Measurements from ENCODE around the gene AUTS2. TPM values are rescaled to one million over a fixed set of nuclear protein-coding genes. Genes with fewer than 3 reads are reported as not detected.

The AUTS2 gene
- polyA plus RNA-seq, 3 donors = 0.08 to 0.35 TPM; not detected in 1

GRCh38 chr7:69953136-69954067 is 355.1 kb downstream of the AUTS2 start:
- Histone ChIP-seq H3K36me3 (replicated peaks in 1 of 2; ENCODE audit: control insufficient read depth in 1 of 2, insufficient read depth in 2 of 2, low read length in 2 of 2) (no peaks in the 10 kb centered on the region), H3K79me2 (ENCODE audit: insufficient read depth, low read length) (no peaks in the 10 kb centered on the region), H3K27ac (ENCODE audit: low read depth in 1 of 2, low read length in 2 of 2) (no peak overlapping the region), H2AFZ (ENCODE audit: insufficient read depth, low read depth, low read length, poor library complexity, severe bottlenecking) (no peak overlapping the region), H3K4me2 (replicated peaks; ENCODE audit: extremely low read depth, low read length, poor library complexity, severe bottlenecking) (no peak overlapping the region), H3K27me3 (ENCODE audit: control insufficient read depth in 2 of 2, insufficient read depth in 2 of 2, low read length in 2 of 2) (no peaks in the 10 kb centered on the region), H3K9me3 (replicated peaks in 1 of 2; ENCODE audit: control insufficient read depth in 1 of 2, insufficient read depth in 1 of 2, low read length in 2 of 2) (no peaks in the 10 kb centered on the region), H3K4me1 (ENCODE audit: control insufficient read depth in 1 of 2, insufficient read depth in 2 of 2, low read length in 2 of 2) (no peaks in the 10 kb centered on the region), H3K9ac (ENCODE audit: insufficient read depth, low read length, poor library complexity, severe bottlenecking) (no peak overlapping the region), H3K4me3 (replicated peaks in 1 of 3; ENCODE audit: low read depth in 2 of 3, low read length in 3 of 3) (no peak overlapping the region), H4K20me1 (ENCODE audit: insufficient read depth, low read length) (no peaks in the 10 kb centered on the region)
- DNase-seq = no peak
- WGBS (ENCODE audit: insufficient coverage) = 0% methylated on average over 1 of the region's 6 CpGs
- H3K9me3 Mint-ChIP-seq = peaks cover 0 to 2% (median 0%) of the 10 kb centered on the region in 7 donors
- no peak for TF ChIP-seq CTCF (IDR thresholded peaks at IDR 0.05)
- H3K4me1 Mint-ChIP-seq = peaks cover 4% of the 10 kb centered on the region
- no peaks in the 10 kb centered on the region for H3K27me3 Mint-ChIP-seq (ENCODE audit: low read depth in 3 of 3)
- no peaks in the 10 kb centered on the region for H3K36me3 Mint-ChIP-seq
- no peak overlapping the region for H3K4me3 Mint-ChIP-seq
- peak overlapping the region in 1 of 7 donors; percentile 50 for H3K27ac Mint-ChIP-seq
- intact Hi-C loops (cut with micrococcal nuclease) = no loop called here

- 96% methylated on average over 3 of the region's 6 CpGs for WGBS (ENCODE audit: insufficient coverage)
- no peak overlapping the region for H3K27ac Mint-ChIP-seq
- peaks cover 4% of the 10 kb centered on the region for H3K4me1 Mint-ChIP-seq
Measured at GRCh38 chr7:69956541-69956940, 358.3 kb downstream of the AUTS2 start.

More at GRCh38 chr7:69956541-69956940, 358.3 kb downstream of the AUTS2 start:
- no peak overlapping the region for H3K27ac ChIP-seq (ENCODE audit: low read depth in 1 of 2, low read length in 2 of 2)
- no peak overlapping the region for H3K4me3 ChIP-seq (replicated peaks in 1 of 3; ENCODE audit: low read depth in 2 of 3, low read length in 3 of 3)
- no peak for TF ChIP-seq CTCF (IDR thresholded peaks at IDR 0.05)
- H3K4me2 ChIP-seq (replicated peaks; ENCODE audit: extremely low read depth, low read length, poor library complexity, severe bottlenecking) = no peak overlapping the region
- no peak overlapping the region for H2AFZ ChIP-seq (ENCODE audit: insufficient read depth, low read depth, low read length, poor library complexity, severe bottlenecking)
- Mint-ChIP-seq H3K27me3 (ENCODE audit: low read depth in 3 of 3) (no peaks in the 10 kb centered on the region), H3K36me3 (no peaks in the 10 kb centered on the region), H3K9me3 (no peaks in the 10 kb centered on the region), H3K4me3 (no peak overlapping the region)
- H4K20me1 ChIP-seq (ENCODE audit: insufficient read depth, low read length) = no peaks in the 10 kb centered on the region
- DNase-seq = no peak
- H3K4me1 ChIP-seq (ENCODE audit: control insufficient read depth in 1 of 2, insufficient read depth in 2 of 2, low read length in 2 of 2) = no peaks in the 10 kb centered on the region
- no peaks in the 10 kb centered on the region for H3K27me3 ChIP-seq (ENCODE audit: control insufficient read depth in 2 of 2, insufficient read depth in 2 of 2, low read length in 2 of 2)
- no peaks in the 10 kb centered on the region for H3K79me2 ChIP-seq (ENCODE audit: insufficient read depth, low read length)
- H3K9me3 ChIP-seq (replicated peaks in 1 of 2; ENCODE audit: control insufficient read depth in 1 of 2, insufficient read depth in 1 of 2, low read length in 2 of 2) = no peaks in the 10 kb centered on the region
- no peaks in the 10 kb centered on the region for H3K36me3 ChIP-seq (replicated peaks in 1 of 2; ENCODE audit: control insufficient read depth in 1 of 2, insufficient read depth in 2 of 2, low read length in 2 of 2)
- no peak overlapping the region for H3K9ac ChIP-seq (ENCODE audit: insufficient read depth, low read length, poor library complexity, severe bottlenecking)
- intact Hi-C loops (cut with micrococcal nuclease) = no loop called here

All from CD14-positive monocyte (primary cell).